K562 (cell line): ENCODE measurements around the gene TXLNA.

Source experiments
- BCOR ChIP-seq: fragments of 450-650 bp; IDR thresholded peaks from 2 replicates; pipeline ENCODE4 v1.6.1; 2016
- RBM15 ChIP-seq: fragments of 200-400 bp; formaldehyde crosslinking; IDR thresholded peaks from 2 replicates; pipeline ENCODE4 v1.6.1; 2018; ENCODE audit warnings: mild to moderate bottlenecking, low read length, moderate library complexity; ENCODE audit not compliant: insufficient read depth

- TF ChIP-seq BCOR, result no peak
- no peak for TF ChIP-seq RBM15
Observed at GRCh38 chr1:32181563-32181962, 2.1 kb downstream of the TXLNA start.
